Measurements from ENCODE around the gene POU1F1. TPM values are rescaled to one million over a fixed set of nuclear protein-coding genes. Genes with fewer than 3 reads are reported as not detected.

Gene POU1F1
- polyA plus RNA-seq, 1 donor (not counting 4 experiments of a cell fraction or from before 2014, with no cell fraction given), result not detected

- no peak overlapping the region for H3K9ac ChIP-seq (ENCODE audit: control insufficient read depth, extremely low read depth, insufficient read depth, low read length)
- no peaks in the 10 kb centered on the region for H3K9me3 ChIP-seq (ENCODE audit: control insufficient read depth, low read depth, low read length)
- no peak overlapping the region for H3K4me3 ChIP-seq (ENCODE audit: control insufficient read depth in 2 of 3, extremely low read depth in 1 of 3, insufficient read depth in 2 of 3, low read depth in 1 of 3, low read length in 3 of 3)
- no peak overlapping the region for H3K4me2 ChIP-seq (ENCODE audit: control insufficient read depth, extremely low read depth, insufficient read depth, low read depth, low read length)
- H4K20me1 ChIP-seq (ENCODE audit: control insufficient read depth, extremely low read depth, insufficient read depth, low read length), result no peaks in the 10 kb centered on the region
- dilution Hi-C loops (cut with MboI; ENCODE audit: extremely low pct_ligation_motif_present, low sequenced_read_pairs), result no loop called here
- no peaks in the 10 kb centered on the region for H3K36me3 ChIP-seq (ENCODE audit: control insufficient read depth in 2 of 2, extremely low read depth in 1 of 2, insufficient read depth in 2 of 2, low read length in 2 of 2)
- DNase-seq (ENCODE audit: low read depth, low spot score) (no peak), FAIRE-seq (no peak)
- no peaks in the 10 kb centered on the region for H3K79me2 ChIP-seq (ENCODE audit: control insufficient read depth, insufficient read depth, low read length)
- no peaks in the 10 kb centered on the region for H3K4me1 ChIP-seq (ENCODE audit: control insufficient read depth, extremely low read depth, insufficient read depth, low read length)
- TF ChIP-seq EZH2 (IDR thresholded peaks at IDR 0.05; ENCODE audit: low read length) (no peak), CTCF (optimal IDR thresholded peaks at IDR 0.05 in 1 of 3, IDR thresholded peaks at IDR 0.05 in 1 of 3, conservative IDR thresholded peaks at IDR 0.05 in 1 of 3; ENCODE audit: extremely low read depth in 1 of 3, insufficient read depth in 2 of 3, low read length in 3 of 3) (no peak)
- no peaks in the 10 kb centered on the region for H3K27me3 ChIP-seq (ENCODE audit: control insufficient read depth, extremely low read depth, insufficient read depth, low read length)
- no peaks in the 10 kb centered on the region for H3K9me1 ChIP-seq (ENCODE audit: control insufficient read depth, extremely low read depth, insufficient read depth, low read length)
- no peak overlapping the region for H3K27ac ChIP-seq (ENCODE audit: control insufficient read depth, insufficient read depth, low read length)
- no peak overlapping the region for H2AFZ ChIP-seq (ENCODE audit: control insufficient read depth, low read length)
Observed at GRCh38 chr3:87320756-87321626, 44.6 kb upstream of the POU1F1 start.

GRCh38 chr3:87318617-87319021 lies 42.2 kb upstream of the POU1F1 start:
- Histone ChIP-seq H3K9ac (ENCODE audit: control insufficient read depth, extremely low read depth, insufficient read depth, low read length) (no peak overlapping the region), H3K79me2 (ENCODE audit: control insufficient read depth, insufficient read depth, low read length) (no peaks in the 10 kb centered on the region), H3K4me3 (ENCODE audit: control insufficient read depth in 2 of 3, extremely low read depth in 1 of 3, insufficient read depth in 2 of 3, low read depth in 1 of 3, low read length in 3 of 3) (no peak overlapping the region), H2AFZ (ENCODE audit: control insufficient read depth, low read length) (no peak overlapping the region), H3K4me2 (ENCODE audit: control insufficient read depth, extremely low read depth, insufficient read depth, low read depth, low read length) (no peak overlapping the region), H3K27ac (ENCODE audit: control insufficient read depth, insufficient read depth, low read length) (no peak overlapping the region), H3K9me3 (ENCODE audit: control insufficient read depth, low read depth, low read length) (no peaks in the 10 kb centered on the region), H3K27me3 (ENCODE audit: control insufficient read depth, extremely low read depth, insufficient read depth, low read length) (no peaks in the 10 kb centered on the region), H4K20me1 (ENCODE audit: control insufficient read depth, extremely low read depth, insufficient read depth, low read length) (no peaks in the 10 kb centered on the region), H3K4me1 (ENCODE audit: control insufficient read depth, extremely low read depth, insufficient read depth, low read length) (peaks cover under 1% of the 10 kb centered on the region), H3K9me1 (ENCODE audit: control insufficient read depth, extremely low read depth, insufficient read depth, low read length) (no peaks in the 10 kb centered on the region), H3K36me3 (ENCODE audit: control insufficient read depth in 2 of 2, extremely low read depth in 1 of 2, insufficient read depth in 2 of 2, low read length in 2 of 2) (no peaks in the 10 kb centered on the region)
- no peak for DNase-seq (ENCODE audit: low read depth, low spot score)
- TF ChIP-seq EZH2 (IDR thresholded peaks at IDR 0.05; ENCODE audit: low read length) (no peak), CTCF (optimal IDR thresholded peaks at IDR 0.05 in 1 of 3, IDR thresholded peaks at IDR 0.05 in 1 of 3, conservative IDR thresholded peaks at IDR 0.05 in 1 of 3; ENCODE audit: extremely low read depth in 1 of 3, insufficient read depth in 2 of 3, low read length in 3 of 3) (no peak)
- dilution Hi-C loops (cut with MboI; ENCODE audit: extremely low pct_ligation_motif_present, low sequenced_read_pairs), result no loop called here
- FAIRE-seq, result no peak

Measured in keratinocyte (primary cell).